HG02884 (cell line): ENCODE data around the gene PIP5KL1.

Experiments
- ATAC-seq: cut with Tn5 transposase; IDR thresholded peaks from one replicate; pipeline ENCODE4 v1.9.1; 2021; ENCODE audit warnings: mild to moderate bottlenecking, moderate library complexity; ENCODE audit not compliant: unreplicated experiment

Gene PIP5KL1

GRCh38 chr9:127875306-127875966 is 55.1 kb downstream of the PIP5KL1 start:
- no peak for ATAC-seq

- ATAC-seq, result no peak
Measured at GRCh38 chr9:127874301-127875221, 56.0 kb downstream of the PIP5KL1 start.

GRCh38 chr9:127873886-127874285 is 56.7 kb downstream of the PIP5KL1 start:
- no peak for ATAC-seq

- ATAC-seq, result no peak
Measured at GRCh38 chr9:127873223-127873691, 57.3 kb downstream of the PIP5KL1 start.

- ATAC-seq, result no peak
Measured at GRCh38 chr9:127872369-127873222, 58.0 kb downstream of the PIP5KL1 start.

- no peak for ATAC-seq
Measured at GRCh38 chr9:127871531-127871930, 59.0 kb downstream of the PIP5KL1 start.

GRCh38 chr9:127870887-127871286 is 59.7 kb downstream of the PIP5KL1 start:
- ATAC-seq, result no peak
